H1 (cell line): ENCODE data around the gene KRT8.

Source experiments
- CTCF ChIP-seq, 3 experiments: IDR thresholded peaks; 1 replicate in 2 of 3; 2 replicates in 1 of 3; pipeline versions ENCODE4 v1.5.1 to v1.6.1; 2011; ENCODE audit warnings: low read length in 3 of 3, mild to moderate bottlenecking in 3 of 3, inconsistent platforms in 2 of 3, low read depth in 1 of 3, moderate library complexity in 1 of 3; ENCODE audit not compliant: insufficient read depth in 1 of 3; ENCODE audit errors: control extremely low read depth in 1 of 3
- JUN ChIP-seq: IDR thresholded peaks from 2 replicates; pipeline ENCODE4 v1.6.1; 2011; ENCODE audit warnings: low read depth, mild to moderate bottlenecking, improper control_type of control experiment, low read length
- POLR2A ChIP-seq, 2 experiments: IDR thresholded peaks; 1 replicate in 1 of 2; 2 replicates in 1 of 2; pipeline ENCODE4 v1.6.1; 2011; ENCODE audit warnings: low read depth in 2 of 2, low read length in 2 of 2, mild to moderate bottlenecking in 2 of 2; ENCODE audit errors: control extremely low read depth in 1 of 2
- POLR2AphosphoS5 ChIP-seq: IDR thresholded peaks from 2 replicates; pipeline ENCODE4 v1.6.1; 2011; ENCODE audit warnings: low read depth, low read length
- POU5F1 ChIP-seq: IDR thresholded peaks from 2 replicates; pipeline ENCODE4 v1.6.1; 2011; ENCODE audit warnings: low read depth, mild to moderate bottlenecking, low read length, moderate library complexity

GRCh38 chr12:52900896-52901714, 3.8 kb downstream of the KRT8 start:
- TF ChIP-seq JUN (no peak), POLR2A (IDR thresholded peaks at IDR 0.05; ENCODE audit: control extremely low read depth in 1 of 2, low read depth in 2 of 2, low read length in 2 of 2) (no peak), POLR2AphosphoS5 (no peak), POU5F1 (no peak), CTCF (IDR thresholded peaks at IDR 0.05; ENCODE audit: control extremely low read depth in 1 of 3, insufficient read depth in 1 of 3, low read depth in 1 of 3, low read length in 3 of 3) (no peak)
